DOHH2 (cell line): Measurements from ENCODE around the gene SLFNL1.

Experiments
- H3F3A ChIP-seq: fragments of 200-600 bp; sonication (generic), shearing (Covaris generic); 2 replicates; pipeline ENCODE4 v1.6.0; 2016; ENCODE audit warnings: antibody characterized with exemption, mild to moderate bottlenecking; ENCODE audit not compliant: control insufficient read depth, insufficient read depth
- H3K27ac ChIP-seq: fragments of 200-600 bp; sonication (generic); 2 replicates; pipeline ENCODE4 v1.5.1; 2014; ENCODE audit warnings: low read depth, mild to moderate bottlenecking, low read length, moderate library complexity
- H3K27me3 ChIP-seq: fragments of 200-600 bp; sonication (generic); 2 replicates; pipeline ENCODE4 v1.6.1; 2014; ENCODE audit warnings: mild to moderate bottlenecking, low read length, mixed read lengths; ENCODE audit not compliant: control insufficient read depth
- H3K36me3 ChIP-seq: fragments of 200-600 bp; sonication (generic); 2 replicates; pipeline ENCODE4 v1.6.1; 2014; ENCODE audit warnings: mild to moderate bottlenecking, low read length, moderate library complexity, mixed read lengths; ENCODE audit not compliant: control insufficient read depth
- H3K4me1 ChIP-seq: fragments of 200-600 bp; sonication (generic); 2 replicates; pipeline ENCODE4 v1.6.1; 2014; ENCODE audit warnings: mild to moderate bottlenecking, low read length, mixed read lengths; ENCODE audit not compliant: control insufficient read depth
- H3K4me2 ChIP-seq: fragments of 200-600 bp; sonication (generic); 2 replicates; pipeline ENCODE4 v1.6.0; 2014; ENCODE audit warnings: mild to moderate bottlenecking, low read length, moderate library complexity
- H3K4me3 ChIP-seq: fragments of 200-600 bp; sonication (generic); 2 replicates; pipeline ENCODE4 v1.5.1; 2014; ENCODE audit warnings: mild to moderate bottlenecking, low read length, mixed read lengths
- H3K79me2 ChIP-seq: fragments of 200-600 bp; sonication (generic); 2 replicates; pipeline ENCODE4 v1.6.1; 2014; ENCODE audit warnings: mild to moderate bottlenecking, low read length, mixed read lengths; ENCODE audit not compliant: control insufficient read depth
- H3K9me2 ChIP-seq: fragments of 200-600 bp; sonication (generic); replicated peaks from 2 replicates; pipeline ENCODE4 v1.6.1; 2014; ENCODE audit warnings: mild to moderate bottlenecking, low read length, mixed read lengths; ENCODE audit not compliant: control insufficient read depth
- H3K9me3 ChIP-seq: fragments of 200-600 bp; sonication (generic); 2 replicates; pipeline ENCODE4 v1.6.1; 2014; ENCODE audit warnings: antibody characterized with exemption, low read length, mixed read lengths; ENCODE audit not compliant: control insufficient read depth, insufficient read depth
- H4K20me1 ChIP-seq: fragments of 200-600 bp; sonication (generic); 2 replicates; pipeline ENCODE4 v1.6.0; 2014; ENCODE audit warnings: low read depth, mild to moderate bottlenecking, antibody characterized with exemption, low read length, moderate library complexity; ENCODE audit not compliant: control insufficient read depth, insufficient read depth
- EZH2phosphoT487 ChIP-seq: fragments of 200-600 bp; sonication (generic); IDR thresholded peaks from 2 replicates; pipeline ENCODE4 v1.6.1; 2017; ENCODE audit warnings: borderline replicate concordance, mild to moderate bottlenecking, antibody characterized with exemption, low read length, moderate library complexity, mixed read lengths
- TF ChIP-seq, protein P1 (sequence below): fragments of 200-600 bp; sonication (generic); IDR thresholded peaks from one replicate; pipeline ENCODE4 v1.5.1; 2014; ENCODE audit warnings: antibody characterized with exemption, mild to moderate bottlenecking, low read depth, low read length; ENCODE audit not compliant: poor library complexity, severe bottlenecking

The SLFNL1 gene

DNA sequence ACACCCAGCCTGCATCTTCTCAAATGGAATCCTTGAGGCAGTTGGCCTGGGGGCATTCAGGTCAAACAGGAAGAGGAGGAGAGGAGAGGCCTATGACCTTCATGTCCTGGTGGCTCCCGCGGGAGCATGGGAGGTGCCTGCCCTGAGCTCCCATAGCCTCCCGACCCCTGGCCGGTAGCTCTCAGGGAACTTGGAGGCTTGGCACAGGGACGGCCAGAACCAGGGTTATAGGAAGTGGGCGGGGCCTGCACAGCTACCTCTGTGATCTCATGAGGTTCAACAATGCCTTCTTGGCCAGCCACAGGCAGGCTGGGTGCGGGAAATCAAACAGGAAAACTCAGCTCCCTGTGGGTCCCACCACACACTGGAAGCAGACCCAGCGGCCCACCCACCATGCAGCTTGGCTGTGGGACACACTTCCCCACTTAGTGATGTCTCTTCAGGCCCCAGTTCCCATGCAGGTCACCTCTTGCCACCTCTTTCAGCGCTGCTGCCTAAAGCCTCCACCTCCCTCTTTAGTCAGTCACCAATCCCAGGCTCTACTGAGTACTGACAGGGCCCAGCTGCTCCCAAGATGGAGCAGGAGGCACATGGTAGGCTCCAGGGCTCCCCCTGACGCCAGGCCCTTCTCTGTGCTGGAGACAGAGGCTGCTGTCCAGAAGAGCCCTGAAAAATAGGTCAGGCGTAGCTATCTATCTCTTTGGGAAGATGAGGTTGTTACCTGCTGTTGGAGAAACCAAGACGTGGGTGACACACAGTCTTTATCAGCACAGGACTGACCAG lies at the start of gene SLFNL1:
SLFNL1 (minus strand) TSS at position 200 of the 783 bp plus-strand sequence. CDS start 1,065 bp downstream, outside the sequence.
- Histone ChIP-seq H3K27ac (no peak within 1 kb of the TSS), H3K4me3 (no peak within 1 kb of the TSS), H3F3A (peaks cover 18% of the 10 kb centered on the region), H3K4me2 (no peak within 1 kb of the TSS), H4K20me1 (peaks cover 6% of the 10 kb centered on the region; the same call in 1 of the 2 replicates), H3K4me1 (peaks cover 8% of the 10 kb centered on the region), H3K79me2 (no peaks in the 10 kb centered on the region), H3K9me2 (no peaks in the 10 kb centered on the region), H3K9me3 (no peaks in the 10 kb centered on the region), H3K36me3 (peaks cover 31% of the 10 kb centered on the region), H3K27me3 (no peaks in the 10 kb centered on the region)
- TF ChIP-seq, protein P1, sequence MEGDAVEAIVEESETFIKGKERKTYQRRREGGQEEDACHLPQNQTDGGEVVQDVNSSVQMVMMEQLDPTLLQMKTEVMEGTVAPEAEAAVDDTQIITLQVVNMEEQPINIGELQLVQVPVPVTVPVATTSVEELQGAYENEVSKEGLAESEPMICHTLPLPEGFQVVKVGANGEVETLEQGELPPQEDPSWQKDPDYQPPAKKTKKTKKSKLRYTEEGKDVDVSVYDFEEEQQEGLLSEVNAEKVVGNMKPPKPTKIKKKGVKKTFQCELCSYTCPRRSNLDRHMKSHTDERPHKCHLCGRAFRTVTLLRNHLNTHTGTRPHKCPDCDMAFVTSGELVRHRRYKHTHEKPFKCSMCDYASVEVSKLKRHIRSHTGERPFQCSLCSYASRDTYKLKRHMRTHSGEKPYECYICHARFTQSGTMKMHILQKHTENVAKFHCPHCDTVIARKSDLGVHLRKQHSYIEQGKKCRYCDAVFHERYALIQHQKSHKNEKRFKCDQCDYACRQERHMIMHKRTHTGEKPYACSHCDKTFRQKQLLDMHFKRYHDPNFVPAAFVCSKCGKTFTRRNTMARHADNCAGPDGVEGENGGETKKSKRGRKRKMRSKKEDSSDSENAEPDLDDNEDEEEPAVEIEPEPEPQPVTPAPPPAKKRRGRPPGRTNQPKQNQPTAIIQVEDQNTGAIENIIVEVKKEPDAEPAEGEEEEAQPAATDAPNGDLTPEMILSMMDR, result no peak
- no peak for TF ChIP-seq EZH2phosphoT487

DNA sequence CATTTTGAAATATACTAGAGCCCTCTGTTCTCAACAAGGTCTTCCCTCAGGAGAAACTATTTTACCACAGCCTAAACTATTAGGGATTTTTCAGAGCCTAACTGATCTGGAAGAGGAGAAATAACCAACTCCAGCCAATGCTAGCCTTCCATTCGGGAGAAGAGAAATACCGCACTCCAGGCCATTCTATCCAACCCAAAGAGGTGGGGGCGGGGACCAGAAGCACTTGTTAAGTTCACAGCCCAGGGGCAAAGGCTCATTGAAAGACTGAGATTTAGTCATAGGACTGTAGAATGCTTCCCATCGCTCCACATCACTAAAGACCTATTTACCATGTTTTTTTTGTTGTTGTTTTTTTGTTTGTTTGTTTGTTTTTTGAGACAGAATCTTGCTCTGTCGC lies 35.4 kb upstream of the SLFNL1 start:
- Histone ChIP-seq H3K9me3 (no peaks in the 10 kb centered on the region), H3F3A (no peaks in the 10 kb centered on the region), H3K27ac (no peak overlapping the region), H3K79me2 (no peaks in the 10 kb centered on the region), H3K4me1 (peaks cover 4% of the 10 kb centered on the region; the same call in 1 of the 2 replicates), H3K4me3 (no peak overlapping the region), H3K27me3 (no peaks in the 10 kb centered on the region), H4K20me1 (no peaks in the 10 kb centered on the region), H3K4me2 (no peak overlapping the region), H3K9me2 (no peaks in the 10 kb centered on the region), H3K36me3 (peaks cover 43% of the 10 kb centered on the region)
- TF ChIP-seq, protein P1, result no peak
- no peak for TF ChIP-seq EZH2phosphoT487

GRCh38 chr1:41053316-41053715 lies 31.8 kb upstream of the SLFNL1 start:
- Histone ChIP-seq H3K9me3 (no peaks in the 10 kb centered on the region), H3K4me1 (peaks cover 4% of the 10 kb centered on the region; the same call in 1 of the 2 replicates), H4K20me1 (no peaks in the 10 kb centered on the region), H3K4me3 (no peak overlapping the region), H3K79me2 (no peaks in the 10 kb centered on the region), H3K9me2 (no peaks in the 10 kb centered on the region), H3K4me2 (no peak overlapping the region), H3K27ac (no peak overlapping the region), H3F3A (no peaks in the 10 kb centered on the region), H3K36me3 (peaks cover 53% of the 10 kb centered on the region), H3K27me3 (no peaks in the 10 kb centered on the region)
- TF ChIP-seq, protein P1, result no peak
- TF ChIP-seq EZH2phosphoT487, result no peak
